Kidney (tissue), 14 donors: ENCODE results near the gene ZDHHC14. TPM values are rescaled to one million over a fixed set of nuclear protein-coding genes. Genes with fewer than 3 reads are reported as not detected.

Source experiments
- DNase-seq, 5 donors: peaks; one replicate each; pipeline ENCODE4 v3.0.0-alpha.2; 2013 to 2020
- FAIRE-seq: peaks from 2 replicates; lab custom pipeline; 2012; peaks lifted over from hg19 to GRCh38; lab: Jason Lieb, UNC
- H3K27ac ChIP-seq, 2 donors: one replicate each; pipeline ENCODE4 v1.7.0; 2013; ENCODE audit warnings: low read depth in 2 of 2, low read length in 2 of 2, inconsistent platforms in 1 of 2
- H3K27me3 ChIP-seq: one replicate; pipeline ENCODE4 v1.7.1; 2013; ENCODE audit warnings: low read length, inconsistent platforms; ENCODE audit not compliant: control insufficient read depth, insufficient read depth
- H3K36me3 ChIP-seq, 3 donors: one replicate each; pipeline versions ENCODE4 v1.7.0 to v1.7.1; 2013; ENCODE audit warnings: low read length in 3 of 3, control low read depth in 1 of 3, inconsistent platforms in 1 of 3; ENCODE audit not compliant: insufficient read depth in 3 of 3, control insufficient read depth in 2 of 3
- H3K4me1 ChIP-seq, 3 donors: one replicate each; pipeline versions ENCODE4 v1.7.0 to v1.7.1; 2013; ENCODE audit warnings: low read length in 3 of 3, inconsistent platforms in 1 of 3, low read depth in 1 of 3; ENCODE audit not compliant: control insufficient read depth in 2 of 3, insufficient read depth in 2 of 3
- H3K4me3 ChIP-seq, 3 donors: one replicate each; pipeline versions ENCODE4 v1.7.0 to v1.8.1; 2013; ENCODE audit warnings: low read length in 3 of 3, control low read depth in 1 of 3, inconsistent platforms in 1 of 3
- H3K9ac ChIP-seq, 3 donors: one replicate each; pipeline versions ENCODE4 v1.7.0 to v1.7.1; 2013; ENCODE audit warnings: low read length in 3 of 3, control low read depth in 1 of 3, inconsistent platforms in 1 of 3
- H3K9me3 ChIP-seq, 3 donors: one replicate each; pipeline versions ENCODE4 v1.7.0 to v1.7.1; 2013; ENCODE audit warnings: low read length in 3 of 3, control low read depth in 1 of 3, inconsistent platforms in 1 of 3; ENCODE audit not compliant: control insufficient read depth in 2 of 3, insufficient read depth in 1 of 3
- intact Hi-C: fragments of 100-400 bp; cut with DNase I; formaldehyde crosslinking; loops from one replicate; pipeline ENCODE4 v1.11.1; 2022
- polyA plus RNA-seq: library from polyadenylated mRNA; stranded (reverse); fragments of 350-450 nt; fragmentation: Illumina TruSeq; extraction: RNeasy Lipid Tissue Mini Kit (QIAGEN cat#74804); gene quantifications from one replicate; pipeline ENCODE4 v1.2.3, GENCODE V29; 2014; ENCODE audit warnings: low read depth, low replicate concordance; ENCODE audit not compliant: insufficient read depth
- total RNA-seq: library from RNA; stranded (reverse); fragmentation: NEBNext Ultra II Directional; extraction: Animal tissue kit (Norgen Biotek cat#: 25700); gene quantifications from one replicate; pipeline ENCODE4 v1.2.1, GENCODE V29; 2021
- TF ChIP-seq, protein P1 (sequence below): IDR thresholded peaks from 3 replicates; pipeline ENCODE4 v1.5.1; 2012; ENCODE audit warnings: mild to moderate bottlenecking, moderate library complexity, borderline replicate concordance; ENCODE audit not compliant: insufficient read depth; ENCODE audit errors: extremely low read depth
- donor health status: control.
- donor health status: control.
- donor health status: control.
- donor health status: control.
- donor health status: control.
- donor health status: DM: yes; HTN: yes; CAD: no.
- donor health status: Normal renal cell carcinoma (clear cell type).

The ZDHHC14 gene
- total and polyA plus RNA-seq, 2 donors from 2014 or later, result 13.5 to 26.7 TPM

DNA sequence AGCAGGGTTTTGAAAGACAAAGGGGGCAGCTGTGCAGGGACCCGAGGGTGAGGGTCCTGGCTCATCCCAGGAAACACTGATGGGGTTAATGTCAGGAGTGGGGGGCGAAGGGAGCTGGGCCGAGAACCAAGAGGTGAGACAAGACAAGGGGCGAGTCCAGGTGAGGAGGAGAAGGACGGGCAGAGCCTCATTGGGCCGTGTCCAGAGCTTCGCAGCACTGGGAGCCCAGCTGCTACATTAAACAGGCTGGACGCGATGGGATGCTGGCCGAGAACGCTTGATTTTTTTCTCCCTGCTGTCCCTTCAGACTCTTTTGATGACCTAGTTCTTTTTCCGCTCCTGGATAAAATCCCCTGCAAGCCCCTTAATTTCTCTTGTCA lies 269.3 kb downstream of the ZDHHC14 start:
- H3K9me3 ChIP-seq, result no peaks in the 10 kb centered on the region

DNA sequence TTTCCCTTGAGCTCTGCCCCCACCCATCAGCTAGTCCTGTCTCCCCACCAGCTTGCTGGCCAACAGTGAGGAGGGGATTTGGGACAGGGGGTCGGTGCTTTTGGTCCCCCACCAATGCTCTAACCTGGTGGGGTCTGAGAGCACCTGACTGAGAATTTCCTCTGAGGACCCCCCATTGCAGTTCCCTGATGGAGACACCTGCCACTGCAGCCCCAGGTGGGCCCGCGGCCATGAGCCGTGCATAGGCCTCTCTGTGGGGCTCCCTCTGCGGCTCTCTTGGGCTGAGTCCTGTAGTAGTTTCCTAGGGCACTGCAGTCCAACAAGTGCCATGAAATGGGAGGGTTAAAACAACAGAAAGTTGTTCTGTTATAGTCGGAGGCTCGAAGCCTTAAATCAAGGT lies 269.8 kb downstream of the ZDHHC14 start:
- no peak overlapping the region for H3K4me3 ChIP-seq
- no peaks in the 10 kb centered on the region for H3K27me3 ChIP-seq
- no peak overlapping the region for H3K27ac ChIP-seq
- DNase-seq, result no peak
- peaks cover 0 to 17% (median 0%) of the 10 kb centered on the region in 3 donors for H3K36me3 ChIP-seq
- H3K9ac ChIP-seq, result no peak overlapping the region
- H3K9me3 ChIP-seq, result no peaks in the 10 kb centered on the region
- no peak for FAIRE-seq
- TF ChIP-seq, protein P1, sequence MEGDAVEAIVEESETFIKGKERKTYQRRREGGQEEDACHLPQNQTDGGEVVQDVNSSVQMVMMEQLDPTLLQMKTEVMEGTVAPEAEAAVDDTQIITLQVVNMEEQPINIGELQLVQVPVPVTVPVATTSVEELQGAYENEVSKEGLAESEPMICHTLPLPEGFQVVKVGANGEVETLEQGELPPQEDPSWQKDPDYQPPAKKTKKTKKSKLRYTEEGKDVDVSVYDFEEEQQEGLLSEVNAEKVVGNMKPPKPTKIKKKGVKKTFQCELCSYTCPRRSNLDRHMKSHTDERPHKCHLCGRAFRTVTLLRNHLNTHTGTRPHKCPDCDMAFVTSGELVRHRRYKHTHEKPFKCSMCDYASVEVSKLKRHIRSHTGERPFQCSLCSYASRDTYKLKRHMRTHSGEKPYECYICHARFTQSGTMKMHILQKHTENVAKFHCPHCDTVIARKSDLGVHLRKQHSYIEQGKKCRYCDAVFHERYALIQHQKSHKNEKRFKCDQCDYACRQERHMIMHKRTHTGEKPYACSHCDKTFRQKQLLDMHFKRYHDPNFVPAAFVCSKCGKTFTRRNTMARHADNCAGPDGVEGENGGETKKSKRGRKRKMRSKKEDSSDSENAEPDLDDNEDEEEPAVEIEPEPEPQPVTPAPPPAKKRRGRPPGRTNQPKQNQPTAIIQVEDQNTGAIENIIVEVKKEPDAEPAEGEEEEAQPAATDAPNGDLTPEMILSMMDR, result no peak
- intact Hi-C loops, result no loop called here
- H3K4me1 ChIP-seq, result no peaks in the 10 kb centered on the region

More for the DNA sequence above, 269.3 kb downstream of the ZDHHC14 start:
- TF ChIP-seq, protein P1, result no peak
- Histone ChIP-seq H3K27ac (no peak overlapping the region), H3K27me3 (no peaks in the 10 kb centered on the region), H3K4me3 (no peak overlapping the region), H3K4me1 (no peaks in the 10 kb centered on the region), H3K36me3 (peaks cover 0 to 14% (median 0%) of the 10 kb centered on the region in 3 donors), H3K9ac (no peak overlapping the region)
- FAIRE-seq, result no peak
- DNase-seq, result peak in 2 of 5 donors; percentile 34 to 76
- intact Hi-C loops, result no loop called here

DNA sequence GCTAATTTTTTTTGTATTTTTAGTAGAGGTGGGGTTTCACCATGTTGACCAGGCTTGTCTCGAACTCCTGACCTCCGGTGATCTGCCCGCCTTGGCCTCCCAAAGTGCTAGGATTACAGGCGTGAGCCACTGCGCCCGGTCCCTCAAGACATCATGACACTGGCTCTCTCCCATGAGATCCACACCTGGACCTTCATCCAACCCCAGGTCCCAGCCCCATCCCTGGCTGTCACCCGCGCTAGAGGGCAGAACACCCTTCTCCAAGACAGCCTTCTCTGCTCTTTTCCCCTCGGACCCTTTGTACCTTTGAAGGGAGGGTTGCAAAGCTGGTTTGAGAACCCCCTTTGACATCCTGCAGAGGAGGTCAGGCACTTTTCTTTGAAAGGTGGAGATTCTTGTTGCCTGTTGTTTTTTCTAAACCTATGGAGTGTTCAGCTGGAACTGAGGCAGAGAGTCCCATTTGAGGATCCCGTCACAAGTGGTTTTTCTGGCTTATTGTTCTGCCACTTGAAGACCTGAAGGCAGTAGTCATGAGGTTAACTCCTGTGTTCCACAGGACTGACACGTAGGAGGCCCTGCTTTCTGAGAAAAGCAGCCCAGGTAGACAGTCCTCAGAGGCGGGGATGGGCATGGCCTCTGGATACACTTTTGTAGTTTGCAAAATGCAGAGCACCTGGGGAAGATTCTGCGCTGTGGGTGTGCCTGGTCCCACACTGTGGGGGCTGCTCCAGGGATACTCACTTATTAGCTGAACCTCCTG lies 270.9 kb downstream of the ZDHHC14 start:
- no peaks in the 10 kb centered on the region for H3K9me3 ChIP-seq
- peaks cover 0 to 17% (median 0%) of the 10 kb centered on the region in 3 donors for H3K36me3 ChIP-seq
- no peaks in the 10 kb centered on the region for H3K4me1 ChIP-seq
- H3K27me3 ChIP-seq, result no peaks in the 10 kb centered on the region
- no peak overlapping the region for H3K9ac ChIP-seq
- no peak overlapping the region for H3K4me3 ChIP-seq
- DNase-seq (no peak), FAIRE-seq (no peak)
- intact Hi-C loops, result no loop called here
- TF ChIP-seq, protein P1, result no peak
- H3K27ac ChIP-seq, result no peak overlapping the region
